K562 (cell line): ENCODE results near the gene IQCC. TPM values are rescaled to one million over a fixed set of nuclear protein-coding genes. Genes with fewer than 3 reads are reported as not detected.

Experiments used
- BCOR ChIP-seq: fragments of 450-650 bp; IDR thresholded peaks from 2 replicates; pipeline ENCODE4 v1.6.1; 2016
- CREM ChIP-seq: IDR thresholded peaks from 2 replicates; pipeline ENCODE4 v1.6.1; 2014; ENCODE audit warnings: antibody characterized with exemption, low read depth
- CSDE1 ChIP-seq, 2 experiments: fragments of 450-650 bp; IDR thresholded peaks; 2 replicates each; pipeline ENCODE4 v1.6.1; 2016; ENCODE audit warnings: mild to moderate bottlenecking in 1 of 2
- CXXC5 ChIP-seq: fragments of 250-450 bp; sonication (Bioruptor Pico); IDR thresholded peaks from 2 replicates; pipeline ENCODE4 v1.8.0; 2022; ENCODE audit warnings: inconsistent platforms, mild to moderate bottlenecking, moderate library complexity
- E2F3 ChIP-seq: fragments of 250-450 bp; sonication (Bioruptor Pico); IDR thresholded peaks from 2 replicates; pipeline ENCODE4 v1.4.0; 2020; ENCODE audit warnings: mild to moderate bottlenecking
- E2F8 ChIP-seq: fragments of 450-650 bp; IDR thresholded peaks from 2 replicates; pipeline ENCODE4 v1.7.1; 2018; ENCODE audit warnings: mild to moderate bottlenecking, low read depth; ENCODE audit not compliant: partially characterized antibody
- EP400 ChIP-seq: fragments of 450-650 bp; IDR thresholded peaks from 2 replicates; pipeline ENCODE4 v1.6.1; 2017; ENCODE audit warnings: antibody characterized with exemption, mild to moderate bottlenecking, moderate library complexity
- ESRRA ChIP-seq: fragments of 450-650 bp; IDR thresholded peaks from 2 replicates; pipeline ENCODE4 v1.6.1; 2014; ENCODE audit warnings: low read depth, mild to moderate bottlenecking, moderate library complexity, borderline replicate concordance
- EWSR1 ChIP-seq: fragments of 450-650 bp; IDR thresholded peaks from 2 replicates; pipeline ENCODE4 v1.6.1; 2018; ENCODE audit warnings: borderline replicate concordance, mild to moderate bottlenecking, low read depth, moderate library complexity; ENCODE audit not compliant: partially characterized antibody
- HDAC6 ChIP-seq: IDR thresholded peaks from 2 replicates; pipeline ENCODE4 v1.6.1; 2012; ENCODE audit warnings: low read depth, mild to moderate bottlenecking, control low read depth, inconsistent platforms, low read length, moderate library complexity
- SPI1 ChIP-seq: IDR thresholded peaks from 2 replicates; pipeline ENCODE4 v1.6.1; 2011; ENCODE audit warnings: low read depth, low read length, control low read depth, borderline replicate concordance
- ZBTB7A ChIP-seq: IDR thresholded peaks from 2 replicates; pipeline ENCODE4 v1.6.1; 2011; ENCODE audit warnings: low read depth, mild to moderate bottlenecking, low read length, moderate library complexity, borderline replicate concordance; ENCODE audit not compliant: control insufficient read depth
- ZNF143 ChIP-seq: sonication (generic); formaldehyde crosslinking; IDR thresholded peaks from 2 replicates; pipeline ENCODE4 v1.9.0; 2022; ENCODE audit warnings: mild to moderate bottlenecking, missing genetic modification reagents
- ZNF224 ChIP-seq: sonication (generic); formaldehyde crosslinking; IDR thresholded peaks from 2 replicates; pipeline ENCODE4 v1.8.0; 2022; ENCODE audit warnings: mild to moderate bottlenecking, missing genetic modification reagents
- ZNF263 ChIP-seq: sonication (generic); formaldehyde crosslinking; IDR thresholded peaks from 2 replicates; pipeline ENCODE4 v1.8.0; 2022; ENCODE audit warnings: mild to moderate bottlenecking, missing genetic modification reagents, borderline replicate concordance
- ZNF592 ChIP-seq: fragments of 450-650 bp; IDR thresholded peaks from 2 replicates; pipeline ENCODE4 v1.6.1; 2017; ENCODE audit warnings: antibody characterized with exemption, mild to moderate bottlenecking
- polyA plus RNA-seq, 8 experiments: library from polyadenylated mRNA; depleted of rRNA in 4 of 8; stranded (reverse) in 5 of 8; unstranded in 3 of 8; fragments of >200 nt; fragmentation: Nextera tagmentation in 2 of 8; fragmentation: Illumina TruSeq in 1 of 8; extraction: Ambion mirVana in 2 of 8; extraction: Trizol in 1 of 8; gene quantifications; 2 replicates each; pipeline versions ENCODE4 v1.2.1 to v1.2.3, GENCODE V29; 2011 to 2014; ENCODE audit warnings: inconsistent platforms in 1 of 8, missing spikeins in 1 of 8
- total RNA-seq, 7 experiments: library from RNA; depleted of rRNA in 6 of 7; stranded (reverse); fragments of >200 nt in 6 of 7; fragmentation: Illumina TruSeq in 2 of 7; extraction: Trizol in 2 of 7; gene quantifications; 2 replicates each; pipeline versions ENCODE4 v1.2.1 to v1.2.3, GENCODE V29; 2011 to 2021; ENCODE audit warnings: low replicate concordance in 1 of 7
- TF ChIP-seq, protein P1 (sequence below): sonication (generic); formaldehyde crosslinking; IDR thresholded peaks from 2 replicates; pipeline ENCODE4 v1.8.1; 2023; ENCODE audit warnings: mild to moderate bottlenecking, missing genetic modification reagents, moderate library complexity
- TF ChIP-seq, protein P2 (sequence below): sonication (generic); formaldehyde crosslinking; IDR thresholded peaks from 2 replicates; pipeline ENCODE4 v1.8.0; 2022; ENCODE audit warnings: mild to moderate bottlenecking, missing genetic modification reagents

IQCC gene
- total and polyA plus RNA-seq, 9 of the 15 experiments (the other 6 are each of a cell fraction or from before 2014, with no cell fraction given), result 8.1 to 16.5 (median 10.7) TPM

DNA sequence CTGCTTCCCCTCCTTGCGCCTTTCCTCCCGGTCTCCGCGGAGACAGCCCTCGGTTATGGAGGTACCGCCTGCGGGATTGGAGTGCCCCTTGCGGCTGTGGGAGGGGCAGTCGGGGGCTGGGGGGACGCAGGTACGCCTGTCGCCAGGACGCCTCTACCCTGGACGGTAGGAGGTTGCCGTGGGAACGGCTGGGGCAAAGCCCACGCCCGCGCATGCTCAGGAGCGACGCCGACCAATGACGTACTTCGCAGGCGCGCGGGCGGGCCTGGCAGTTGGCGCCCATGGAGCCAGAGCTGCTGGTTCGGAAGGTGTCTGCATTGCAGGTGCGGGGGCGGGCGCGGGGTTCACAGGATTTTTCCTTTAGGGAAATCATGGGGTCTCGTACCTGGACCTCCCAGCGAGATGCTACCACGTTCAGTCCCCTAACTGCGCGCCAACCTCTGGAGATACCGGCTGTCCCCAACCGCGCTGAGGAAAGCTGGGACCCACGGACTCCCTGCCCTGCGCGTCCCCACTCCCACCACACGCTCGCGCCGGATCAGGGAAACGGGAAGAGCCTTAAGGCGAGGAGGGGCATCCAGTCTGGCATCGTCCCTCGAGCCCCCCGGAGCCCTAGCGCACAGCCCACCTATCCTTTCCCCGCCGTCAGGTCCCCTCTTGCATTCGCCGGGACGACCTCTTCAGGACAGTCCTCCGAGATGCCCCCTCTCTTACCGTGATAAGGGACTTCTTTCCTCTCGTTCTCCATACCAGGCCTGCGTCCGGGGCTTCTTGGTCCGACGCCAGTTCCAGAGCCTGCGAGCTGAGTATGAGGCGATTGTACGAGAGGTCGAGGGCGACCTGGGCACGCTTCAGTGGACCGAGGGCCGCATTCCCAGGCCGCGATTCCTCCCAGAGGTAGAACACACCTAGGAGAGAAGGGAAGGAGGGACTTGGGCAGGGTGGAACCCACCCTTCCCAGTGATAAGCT is at the start of gene IQCC (continued):
- peak; percentile 99 for TF ChIP-seq CREM
- 0 out of 2 replicates have a peak, but pooled peaks have one; percentile 75 for TF ChIP-seq HDAC6
- no peak for TF ChIP-seq EWSR1
- TF ChIP-seq ZNF143 (CRISPR knock-in tag), result peak; percentile 54
- TF ChIP-seq ZBTB7A, result peak; percentile 75; the same call in 1 of the 2 replicates
- TF ChIP-seq ZNF592, result peak; percentile 60; the same call in 1 of the 2 replicates
- TF ChIP-seq SPI1, result no peak
- peak; percentile 94 for TF ChIP-seq E2F3
- peak; percentile 90 for TF ChIP-seq EP400
- TF ChIP-seq ZNF224 (CRISPR knock-in tag), result peak; percentile 38; the same call in 1 of the 2 replicates
- TF ChIP-seq CSDE1 (IDR thresholded peaks at IDR 0.05), result peak in 1 of 2 experiments; percentile 95; a peak in 2 of 4 replicates
- peak; percentile 39; the same call in 1 of the 2 replicates for TF ChIP-seq ZNF263 (CRISPR knock-in tag)
- peak; percentile 22 for TF ChIP-seq E2F8
- TF ChIP-seq, protein P1, sequence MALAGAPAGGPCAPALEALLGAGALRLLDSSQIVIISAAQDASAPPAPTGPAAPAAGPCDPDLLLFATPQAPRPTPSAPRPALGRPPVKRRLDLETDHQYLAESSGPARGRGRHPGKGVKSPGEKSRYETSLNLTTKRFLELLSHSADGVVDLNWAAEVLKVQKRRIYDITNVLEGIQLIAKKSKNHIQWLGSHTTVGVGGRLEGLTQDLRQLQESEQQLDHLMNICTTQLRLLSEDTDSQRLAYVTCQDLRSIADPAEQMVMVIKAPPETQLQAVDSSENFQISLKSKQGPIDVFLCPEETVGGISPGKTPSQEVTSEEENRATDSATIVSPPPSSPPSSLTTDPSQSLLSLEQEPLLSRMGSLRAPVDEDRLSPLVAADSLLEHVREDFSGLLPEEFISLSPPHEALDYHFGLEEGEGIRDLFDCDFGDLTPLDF (CRISPR knock-in tag), result peak; percentile 93
- TF ChIP-seq, protein P2, sequence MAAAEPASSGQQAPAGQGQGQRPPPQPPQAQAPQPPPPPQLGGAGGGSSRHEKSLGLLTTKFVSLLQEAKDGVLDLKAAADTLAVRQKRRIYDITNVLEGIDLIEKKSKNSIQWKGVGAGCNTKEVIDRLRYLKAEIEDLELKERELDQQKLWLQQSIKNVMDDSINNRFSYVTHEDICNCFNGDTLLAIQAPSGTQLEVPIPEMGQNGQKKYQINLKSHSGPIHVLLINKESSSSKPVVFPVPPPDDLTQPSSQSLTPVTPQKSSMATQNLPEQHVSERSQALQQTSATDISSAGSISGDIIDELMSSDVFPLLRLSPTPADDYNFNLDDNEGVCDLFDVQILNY (CRISPR knock-in tag), result no peak
- TF ChIP-seq ESRRA, result peak; percentile 69; the same call in 1 of the 2 replicates
- TF ChIP-seq BCOR, result no peak
- peak; percentile 81 for TF ChIP-seq CXXC5
